Measurements from ENCODE around the gene LYZL1. TPM values are rescaled to one million over a fixed set of nuclear protein-coding genes. Genes with fewer than 3 reads are reported as not detected.
"Not testable (repeated sequence)": the region's sequence is repeated elsewhere in the genome, so short reads cannot be mapped to it uniquely, and the experiment has no call there.

LYZL1 gene
- total and polyA plus RNA-seq, 12 donors = not detected

DNA sequence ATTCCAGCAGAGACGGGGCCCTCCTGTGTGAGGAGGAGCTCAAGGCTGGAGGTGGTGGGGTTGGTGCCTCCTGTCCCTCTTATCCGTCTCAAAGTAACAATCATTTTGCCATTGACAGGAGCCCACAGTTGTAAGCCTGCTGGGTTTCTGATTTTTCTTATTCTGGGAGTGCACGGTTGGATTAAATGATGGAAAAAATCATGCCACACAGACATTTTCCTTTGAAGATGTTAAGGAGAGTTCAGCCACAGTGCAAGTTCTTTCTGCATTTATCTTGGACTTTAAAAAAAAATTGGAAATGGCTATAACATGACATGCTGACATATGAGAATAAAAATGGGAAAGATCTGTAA is 8.4 kb upstream of the LYZL1 start:
- DNase-seq = no peak
- Histone ChIP-seq H3K27ac (no peak overlapping the region), H3K9me3 (replicated peaks in 1 of 3) (no peaks in the 10 kb centered on the region), H3K4me1 (replicated peaks in 1 of 2) (no peaks in the 10 kb centered on the region), H3K27me3 (no peaks in the 10 kb centered on the region), H3K36me3 (replicated peaks in 1 of 2) (no peaks in the 10 kb centered on the region), H3K4me3 (no peak overlapping the region)
- 67 to 82% (median 75%) methylated on average over 3 of the region's 3 CpGs for WGBS, 4 donors
- intact Hi-C loops (cut with DNase I) = no loop called here
- TF ChIP-seq, protein P1, sequence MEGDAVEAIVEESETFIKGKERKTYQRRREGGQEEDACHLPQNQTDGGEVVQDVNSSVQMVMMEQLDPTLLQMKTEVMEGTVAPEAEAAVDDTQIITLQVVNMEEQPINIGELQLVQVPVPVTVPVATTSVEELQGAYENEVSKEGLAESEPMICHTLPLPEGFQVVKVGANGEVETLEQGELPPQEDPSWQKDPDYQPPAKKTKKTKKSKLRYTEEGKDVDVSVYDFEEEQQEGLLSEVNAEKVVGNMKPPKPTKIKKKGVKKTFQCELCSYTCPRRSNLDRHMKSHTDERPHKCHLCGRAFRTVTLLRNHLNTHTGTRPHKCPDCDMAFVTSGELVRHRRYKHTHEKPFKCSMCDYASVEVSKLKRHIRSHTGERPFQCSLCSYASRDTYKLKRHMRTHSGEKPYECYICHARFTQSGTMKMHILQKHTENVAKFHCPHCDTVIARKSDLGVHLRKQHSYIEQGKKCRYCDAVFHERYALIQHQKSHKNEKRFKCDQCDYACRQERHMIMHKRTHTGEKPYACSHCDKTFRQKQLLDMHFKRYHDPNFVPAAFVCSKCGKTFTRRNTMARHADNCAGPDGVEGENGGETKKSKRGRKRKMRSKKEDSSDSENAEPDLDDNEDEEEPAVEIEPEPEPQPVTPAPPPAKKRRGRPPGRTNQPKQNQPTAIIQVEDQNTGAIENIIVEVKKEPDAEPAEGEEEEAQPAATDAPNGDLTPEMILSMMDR (IDR thresholded peaks at IDR 0.05) = no peak
- no peak for TF ChIP-seq POLR2A (IDR thresholded peaks at IDR 0.05)

DNA sequence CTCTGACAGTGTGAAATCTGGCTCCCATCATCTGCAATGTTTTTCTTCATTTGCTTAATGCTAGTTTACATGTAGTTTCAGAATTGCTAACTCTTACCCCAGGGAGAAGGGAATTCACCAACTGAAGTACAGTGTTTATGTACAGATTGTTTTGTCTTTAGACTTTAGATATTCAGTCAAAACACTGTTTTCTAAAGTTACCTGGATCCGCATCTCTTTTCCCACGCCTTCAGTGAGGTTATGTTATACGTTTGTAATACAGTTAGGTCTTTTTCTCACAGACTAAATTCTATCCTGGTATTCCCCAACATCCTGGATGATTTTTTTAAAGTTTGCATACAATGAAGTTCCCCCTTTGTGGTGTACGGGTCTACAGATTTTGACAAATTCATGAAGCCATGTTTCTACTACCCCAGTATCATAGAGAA is 3.2 kb upstream of the LYZL1 start:
- no peaks in the 10 kb centered on the region for H3K36me3 ChIP-seq (replicated peaks in 1 of 2)
- no peak overlapping the region for H3K27ac ChIP-seq
- H3K4me1 ChIP-seq (replicated peaks in 1 of 2) = no peaks in the 10 kb centered on the region
- TF ChIP-seq, protein P1 (IDR thresholded peaks at IDR 0.05) = no peak
- TF ChIP-seq POLR2A (IDR thresholded peaks at IDR 0.05) = no peak
- H3K27me3 ChIP-seq = no peaks in the 10 kb centered on the region
- no peak for DNase-seq
- H3K9me3 ChIP-seq (replicated peaks in 1 of 3) = no peaks in the 10 kb centered on the region
- intact Hi-C loops (cut with DNase I) = no loop called here
- 74 to 89% (median 83%) methylated on average over 4 of the region's 4 CpGs for WGBS, 4 donors
- no peak overlapping the region for H3K4me3 ChIP-seq

DNA sequence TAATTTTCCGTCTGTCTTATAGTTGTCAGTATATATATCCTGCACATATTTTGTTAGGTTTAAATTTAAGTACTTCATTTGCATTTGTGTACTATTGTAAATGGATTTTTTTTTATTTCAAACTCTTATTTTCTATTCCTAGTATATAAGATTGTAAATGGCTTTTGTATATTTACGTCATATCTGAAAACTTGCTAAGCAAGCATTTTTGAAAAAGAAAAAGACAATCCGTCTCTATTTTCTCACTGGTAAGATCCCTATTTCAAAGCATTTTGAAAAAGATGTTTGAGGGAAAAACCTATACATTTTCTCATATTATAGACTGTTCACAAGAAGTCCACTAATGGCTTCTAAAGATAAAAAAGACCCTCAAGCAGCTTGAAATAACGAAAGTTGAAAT is 1.2 kb upstream of the LYZL1 start:
- H3K27me3 ChIP-seq = no peaks in the 10 kb centered on the region
- 71 to 83% (median 81%) methylated on average over 4 of the region's 4 CpGs for WGBS, 4 donors

DNA sequence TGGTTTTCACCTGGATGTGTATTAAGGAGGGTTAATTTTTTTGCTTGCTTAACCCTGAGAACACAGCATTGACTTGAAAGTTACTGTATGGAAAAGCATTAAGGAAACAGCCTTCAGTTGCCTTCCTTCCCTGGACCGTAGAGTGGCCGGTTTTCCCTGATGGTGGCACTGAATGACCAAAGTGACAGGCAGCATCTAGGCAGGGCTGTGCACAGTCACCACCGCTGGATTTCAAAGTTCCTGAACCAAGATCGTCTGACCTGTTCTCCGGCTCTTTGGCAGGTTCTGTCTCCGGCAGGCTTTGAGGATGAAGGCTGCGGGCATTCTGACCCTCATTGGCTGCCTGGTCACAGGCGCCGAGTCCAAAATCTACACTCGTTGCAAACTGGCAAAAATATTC is 2.7 kb downstream of the LYZL1 start:
- H3K36me3 ChIP-seq (replicated peaks in 1 of 2); H3K4me3 ChIP-seq; H3K27me3 ChIP-seq; intact Hi-C loops (cut with DNase I); DNase-seq; H3K4me1 ChIP-seq (replicated peaks in 1 of 2); H3K27ac ChIP-seq; H3K9me3 ChIP-seq (replicated peaks in 1 of 3): not testable (repeated sequence)
- 28 to 64% (median 46%) methylated on average over 3 to 7 of the region's 10 CpGs for WGBS, 4 donors

More for the DNA sequence above, 1.2 kb upstream of the LYZL1 start:
- no peaks in the 10 kb centered on the region for H3K9me3 ChIP-seq (replicated peaks in 1 of 3)
- no peak overlapping the region for H3K27ac ChIP-seq
- intact Hi-C loops (cut with DNase I) = no loop called here
- no peak for DNase-seq
- no peak for TF ChIP-seq POLR2A (IDR thresholded peaks at IDR 0.05)
- TF ChIP-seq, protein P1 (IDR thresholded peaks at IDR 0.05) = no peak
- no peak overlapping the region for H3K4me3 ChIP-seq
- no peaks in the 10 kb centered on the region for H3K36me3 ChIP-seq (replicated peaks in 1 of 2)
- H3K4me1 ChIP-seq (replicated peaks in 1 of 2) = no peaks in the 10 kb centered on the region

DNA sequence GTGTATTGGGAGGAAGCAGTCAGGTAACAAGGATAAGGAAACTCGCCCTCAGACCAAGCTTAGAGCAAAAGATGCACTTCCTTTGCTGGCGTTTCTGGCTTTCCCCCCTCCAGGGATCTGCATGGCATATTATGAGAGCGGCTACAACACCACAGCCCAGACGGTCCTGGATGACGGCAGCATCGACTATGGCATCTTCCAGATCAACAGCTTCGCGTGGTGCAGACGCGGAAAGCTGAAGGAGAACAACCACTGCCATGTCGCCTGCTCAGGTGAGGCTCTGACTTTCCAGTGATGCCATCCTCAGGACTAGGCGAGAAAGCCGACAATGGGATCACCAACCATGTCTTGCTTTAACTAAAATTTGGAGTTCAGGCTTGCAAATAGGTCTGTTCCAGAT is 3.5 kb downstream of the LYZL1 start:
- DNase-seq; H3K27me3 ChIP-seq; intact Hi-C loops (cut with DNase I): not testable (repeated sequence)

More for the DNA sequence above, 3.5 kb downstream of the LYZL1 start:
- H3K36me3 ChIP-seq (replicated peaks in 1 of 2); H3K4me3 ChIP-seq; H3K9me3 ChIP-seq (replicated peaks in 1 of 3); H3K27ac ChIP-seq; H3K4me1 ChIP-seq (replicated peaks in 1 of 2): not testable (repeated sequence)
- WGBS, 4 donors = 86 to 91% (median 88%) methylated on average over 8 to 13 of the region's 13 CpGs
